ENCODE data around the gene TRIM8.

Gene TRIM8

GRCh38 chr10:102608487-102608886, 35.8 kb upstream of the TRIM8 start:
- Mint-ChIP-seq H3K27me3 (no peaks in the 10 kb centered on the region), H3K36me3 (ENCODE audit: low read depth) (no peaks in the 10 kb centered on the region), H3K4me1 (peaks cover 44% of the 10 kb centered on the region), H3K27ac (no peak overlapping the region), H3K4me3 (no peak overlapping the region), H3K9me3 (no peaks in the 10 kb centered on the region)
- ATAC-seq (no peak), DNase-seq (no peak)

- DNase-seq (no peak), ATAC-seq (no peak)
- Mint-ChIP-seq H3K4me1 (peaks cover 39% of the 10 kb centered on the region), H3K36me3 (ENCODE audit: low read depth) (no peaks in the 10 kb centered on the region), H3K27ac (no peak overlapping the region), H3K9me3 (no peaks in the 10 kb centered on the region), H3K27me3 (no peaks in the 10 kb centered on the region), H3K4me3 (no peak overlapping the region)
These were observed 33.8 kb upstream of the TRIM8 start for GRCh38 chr10:102610441-102610887.

GRCh38 chr10:102611514-102612087, 32.7 kb upstream of the TRIM8 start:
- Mint-ChIP-seq H3K4me1 (peaks cover 39% of the 10 kb centered on the region), H3K27me3 (no peaks in the 10 kb centered on the region), H3K4me3 (no peak overlapping the region), H3K27ac (peak overlapping the region; percentile 15), H3K9me3 (no peaks in the 10 kb centered on the region), H3K36me3 (ENCODE audit: low read depth) (no peaks in the 10 kb centered on the region)
- DNase-seq: no peak
- no peak for ATAC-seq

- Mint-ChIP-seq H3K9me3 (no peaks in the 10 kb centered on the region), H3K27me3 (no peaks in the 10 kb centered on the region), H3K36me3 (ENCODE audit: low read depth) (no peaks in the 10 kb centered on the region), H3K4me3 (peak overlapping the region; percentile 30), H3K4me1 (peaks cover 39% of the 10 kb centered on the region), H3K27ac (peak overlapping the region; percentile 95)
- ATAC-seq (peak; percentile 81), DNase-seq (peak; percentile 60)
These were observed 31.4 kb upstream of the TRIM8 start for GRCh38 chr10:102612964-102613275.

- H3K27me3 Mint-ChIP-seq: no peaks in the 10 kb centered on the region
- DNase-seq (no peak), ATAC-seq (peak; percentile 16)
- peak overlapping the region; percentile 95 for H3K27ac Mint-ChIP-seq
- no peaks in the 10 kb centered on the region for H3K9me3 Mint-ChIP-seq
- no peaks in the 10 kb centered on the region for H3K36me3 Mint-ChIP-seq (ENCODE audit: low read depth)
- peaks cover 37% of the 10 kb centered on the region for H3K4me1 Mint-ChIP-seq
- H3K4me3 Mint-ChIP-seq: peak overlapping the region; percentile 30
These were observed 31.0 kb upstream of the TRIM8 start for GRCh38 chr10:102613286-102613685.

- Mint-ChIP-seq H3K27ac (peak overlapping the region; percentile 95), H3K9me3 (no peaks in the 10 kb centered on the region), H3K4me3 (no peak overlapping the region), H3K4me1 (peaks cover 36% of the 10 kb centered on the region), H3K27me3 (no peaks in the 10 kb centered on the region), H3K36me3 (ENCODE audit: low read depth) (no peaks in the 10 kb centered on the region)
- no peak for DNase-seq
- no peak for ATAC-seq
These were observed 30.5 kb upstream of the TRIM8 start for GRCh38 chr10:102613785-102614184.

GRCh38 chr10:102614888-102615287, 29.4 kb upstream of the TRIM8 start:
- Mint-ChIP-seq H3K4me1 (peaks cover 34% of the 10 kb centered on the region), H3K4me3 (no peak overlapping the region), H3K9me3 (no peaks in the 10 kb centered on the region), H3K27ac (no peak overlapping the region), H3K27me3 (no peaks in the 10 kb centered on the region), H3K36me3 (ENCODE audit: low read depth) (no peaks in the 10 kb centered on the region)
- no peak for ATAC-seq
- DNase-seq: no peak

- ATAC-seq: no peak
- Mint-ChIP-seq H3K4me1 (peaks cover 34% of the 10 kb centered on the region), H3K36me3 (ENCODE audit: low read depth) (no peaks in the 10 kb centered on the region), H3K27ac (no peak overlapping the region), H3K9me3 (no peaks in the 10 kb centered on the region), H3K27me3 (no peaks in the 10 kb centered on the region), H3K4me3 (no peak overlapping the region)
- DNase-seq: peak; percentile 50
These were observed 28.9 kb upstream of the TRIM8 start for GRCh38 chr10:102615361-102615760.

GRCh38 chr10:102616066-102616770, 28.1 kb upstream of the TRIM8 start:
- Mint-ChIP-seq H3K9me3 (no peaks in the 10 kb centered on the region), H3K27ac (no peak overlapping the region), H3K4me3 (no peak overlapping the region), H3K27me3 (no peaks in the 10 kb centered on the region), H3K36me3 (ENCODE audit: low read depth) (no peaks in the 10 kb centered on the region), H3K4me1 (peaks cover 26% of the 10 kb centered on the region)
- no peak for DNase-seq
- ATAC-seq: no peak

GRCh38 chr10:102617041-102617440, 27.2 kb upstream of the TRIM8 start:
- DNase-seq (no peak), ATAC-seq (no peak)
- H3K4me3 Mint-ChIP-seq: no peak overlapping the region
- H3K4me1 Mint-ChIP-seq: peaks cover 18% of the 10 kb centered on the region
- no peaks in the 10 kb centered on the region for H3K27me3 Mint-ChIP-seq
- H3K9me3 Mint-ChIP-seq: no peaks in the 10 kb centered on the region
- no peaks in the 10 kb centered on the region for H3K36me3 Mint-ChIP-seq (ENCODE audit: low read depth)
- no peak overlapping the region for H3K27ac Mint-ChIP-seq

GRCh38 chr10:102617816-102618215, 26.5 kb upstream of the TRIM8 start:
- Mint-ChIP-seq H3K27me3 (no peaks in the 10 kb centered on the region), H3K27ac (no peak overlapping the region), H3K4me3 (no peak overlapping the region), H3K36me3 (ENCODE audit: low read depth) (no peaks in the 10 kb centered on the region), H3K9me3 (no peaks in the 10 kb centered on the region), H3K4me1 (peaks cover 10% of the 10 kb centered on the region)
- no peak for DNase-seq
- no peak for ATAC-seq

GRCh38 chr10:102619281-102619981, 24.8 kb upstream of the TRIM8 start:
- peaks cover 1% of the 10 kb centered on the region for H3K4me1 Mint-ChIP-seq
- ATAC-seq (no peak), DNase-seq (no peak)
- H3K27ac Mint-ChIP-seq: no peak overlapping the region
- H3K36me3 Mint-ChIP-seq (ENCODE audit: low read depth): no peaks in the 10 kb centered on the region
- no peaks in the 10 kb centered on the region for H3K27me3 Mint-ChIP-seq
- H3K4me3 Mint-ChIP-seq: no peak overlapping the region
- no peaks in the 10 kb centered on the region for H3K9me3 Mint-ChIP-seq

- Mint-ChIP-seq H3K4me1 (peaks cover under 1% of the 10 kb centered on the region), H3K36me3 (ENCODE audit: low read depth) (no peaks in the 10 kb centered on the region), H3K27me3 (no peaks in the 10 kb centered on the region), H3K27ac (no peak overlapping the region), H3K4me3 (no peak overlapping the region), H3K9me3 (no peaks in the 10 kb centered on the region)
- DNase-seq (no peak), ATAC-seq (no peak)
These were observed 24.1 kb upstream of the TRIM8 start for GRCh38 chr10:102620138-102620590.

- H3K27ac Mint-ChIP-seq: no peak overlapping the region
- no peaks in the 10 kb centered on the region for H3K9me3 Mint-ChIP-seq
- no peaks in the 10 kb centered on the region for H3K4me1 Mint-ChIP-seq
- no peaks in the 10 kb centered on the region for H3K36me3 Mint-ChIP-seq (ENCODE audit: low read depth)
- DNase-seq: no peak
- no peak for ATAC-seq
- no peak overlapping the region for H3K4me3 Mint-ChIP-seq
- no peaks in the 10 kb centered on the region for H3K27me3 Mint-ChIP-seq
These were observed 23.5 kb upstream of the TRIM8 start for GRCh38 chr10:102620591-102621442.
